Measurements from ENCODE around the gene SLC2A11. TPM values are rescaled to one million over a fixed set of nuclear protein-coding genes. Genes with fewer than 3 reads are reported as not detected.
"Not testable (repeated sequence)": the region's sequence is repeated elsewhere in the genome, so short reads cannot be mapped to it uniquely, and the experiment has no call there.

SLC2A11 gene
- total RNA-seq, 1 donor, result 7.9 TPM

DNA sequence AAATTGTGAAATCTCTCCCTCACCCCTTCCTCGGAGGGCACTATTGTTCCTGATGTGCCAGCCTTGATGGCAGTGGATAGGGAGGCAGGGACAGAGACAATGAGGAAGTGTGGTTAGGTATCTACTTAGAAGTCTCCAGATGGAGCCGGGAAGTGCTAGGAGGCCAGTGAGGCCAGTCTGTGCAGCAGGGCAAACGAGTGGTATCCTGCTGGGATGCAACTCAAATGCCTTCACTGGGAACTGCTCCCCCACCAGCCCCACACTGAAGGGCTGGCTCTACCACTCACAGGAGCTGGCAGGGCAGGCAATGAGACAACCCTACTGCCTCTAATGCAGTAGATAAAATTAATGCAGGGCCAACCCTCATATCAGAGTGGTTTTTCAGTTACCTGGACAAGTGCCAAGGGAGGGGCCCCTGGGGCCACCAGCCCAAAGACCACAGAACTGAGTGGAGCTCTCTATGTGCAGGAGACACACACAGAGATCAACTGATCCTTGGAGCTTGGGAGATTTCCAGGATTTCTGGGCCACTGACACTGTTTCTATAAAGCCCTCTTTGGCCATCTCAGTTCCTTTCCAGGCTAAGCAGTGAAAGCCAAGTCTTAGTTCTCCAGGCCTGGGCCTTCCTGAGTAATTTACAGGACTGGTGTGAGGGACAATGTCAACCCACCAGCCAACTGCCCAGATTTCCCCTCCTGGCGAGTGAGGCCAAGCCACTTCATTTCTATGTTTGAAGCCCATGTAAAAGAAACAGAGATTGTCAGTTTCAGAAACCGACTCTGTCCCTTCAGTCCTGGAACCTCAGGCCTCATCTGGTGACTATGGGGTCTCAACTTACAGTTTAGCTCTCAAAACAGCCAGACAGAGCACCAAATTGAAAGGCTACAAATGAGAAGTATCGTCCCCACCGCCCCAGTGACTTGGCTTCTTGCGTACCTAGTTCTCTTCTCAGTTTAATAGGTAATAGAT is 40.6 kb downstream of the SLC2A11 start:
- H3K4me1 ChIP-seq (ENCODE audit: insufficient read depth, low read length), result peaks cover 22% of the 10 kb centered on the region
- H3K4me3 ChIP-seq (ENCODE audit: low read length), result no peak overlapping the region
- no peaks in the 10 kb centered on the region for H3K9me3 ChIP-seq (ENCODE audit: low read depth, low read length)
- H3K27me3 ChIP-seq (ENCODE audit: insufficient read depth, low read length), result no peaks in the 10 kb centered on the region

- no peak overlapping the region for H3K4me3 ChIP-seq (ENCODE audit: low read length)
- peaks cover 16% of the 10 kb centered on the region for H3K4me1 ChIP-seq (ENCODE audit: insufficient read depth, low read length)
- no peaks in the 10 kb centered on the region for H3K27me3 ChIP-seq (ENCODE audit: insufficient read depth, low read length)
- no peaks in the 10 kb centered on the region for H3K9me3 ChIP-seq (ENCODE audit: low read depth, low read length)
Measured at GRCh38 chr22:23899042-23899745, 41.5 kb downstream of the SLC2A11 start.

DNA sequence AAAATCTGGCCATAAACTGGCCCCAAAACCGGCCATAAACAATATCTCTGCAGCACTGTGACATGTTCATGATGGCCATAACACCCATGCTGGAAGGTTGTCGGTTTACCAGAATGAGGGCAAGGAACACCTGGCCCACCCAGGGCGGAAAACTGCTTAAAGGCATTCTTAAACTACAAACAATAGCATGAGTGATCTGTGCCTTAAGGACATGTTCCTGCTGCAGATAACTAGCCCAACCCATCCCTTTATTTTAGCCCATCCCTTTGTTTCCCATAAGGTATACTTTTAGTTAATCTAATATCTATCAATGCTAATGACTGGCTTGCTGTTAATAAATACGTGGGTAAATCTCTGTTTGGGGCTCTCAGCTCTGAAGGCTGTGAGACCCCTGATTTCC is 42.6 kb downstream of the SLC2A11 start:
- H3K9me3 ChIP-seq (ENCODE audit: low read depth, low read length); H3K4me3 ChIP-seq (ENCODE audit: low read length); H3K4me1 ChIP-seq (ENCODE audit: insufficient read depth, low read length); H3K27me3 ChIP-seq (ENCODE audit: insufficient read depth, low read length): not testable (repeated sequence)

- Histone ChIP-seq H3K4me1 (ENCODE audit: insufficient read depth, low read length) (no peaks in the 10 kb centered on the region), H3K4me3 (ENCODE audit: low read length) (no peak overlapping the region), H3K27me3 (ENCODE audit: insufficient read depth, low read length) (no peaks in the 10 kb centered on the region), H3K9me3 (ENCODE audit: low read depth, low read length) (no peaks in the 10 kb centered on the region)
Measured at GRCh38 chr22:23901600-23901999, 43.9 kb downstream of the SLC2A11 start.

DNA sequence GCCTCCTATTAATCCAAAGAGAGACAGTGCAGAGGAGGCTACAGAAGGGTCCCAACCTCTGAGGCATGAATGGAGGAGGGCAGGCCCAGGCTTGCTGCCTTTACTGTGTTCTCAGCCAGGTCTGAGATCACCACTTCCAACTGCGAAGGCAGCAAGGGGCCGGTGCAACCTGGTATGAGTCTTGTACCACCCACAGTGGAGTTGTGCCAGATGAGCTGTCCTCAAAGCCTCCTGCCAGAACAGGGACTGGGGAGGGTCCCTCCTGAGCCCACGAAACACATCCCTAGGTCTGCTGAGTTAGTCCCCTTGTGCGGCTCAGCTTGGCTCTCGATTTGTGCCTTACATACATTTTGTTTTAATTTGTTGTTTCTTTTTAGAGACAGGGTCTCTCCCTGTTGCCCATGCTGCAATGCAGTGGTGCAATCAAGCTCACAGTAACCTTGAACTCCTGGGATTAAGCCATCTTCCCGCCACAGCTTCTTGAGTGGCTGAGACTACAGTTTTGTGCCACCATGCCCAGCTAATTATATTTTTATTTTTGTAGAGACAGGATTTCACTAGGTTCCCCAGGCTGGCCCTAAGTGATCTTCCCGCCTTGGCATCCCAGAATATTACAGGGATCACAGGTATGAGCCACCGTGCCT is 45.8 kb downstream of the SLC2A11 start:
- Histone ChIP-seq H3K4me1 (ENCODE audit: insufficient read depth, low read length) (no peaks in the 10 kb centered on the region), H3K9me3 (ENCODE audit: low read depth, low read length) (no peaks in the 10 kb centered on the region), H3K27me3 (ENCODE audit: insufficient read depth, low read length) (no peaks in the 10 kb centered on the region), H3K4me3 (ENCODE audit: low read length) (no peak overlapping the region)

DNA sequence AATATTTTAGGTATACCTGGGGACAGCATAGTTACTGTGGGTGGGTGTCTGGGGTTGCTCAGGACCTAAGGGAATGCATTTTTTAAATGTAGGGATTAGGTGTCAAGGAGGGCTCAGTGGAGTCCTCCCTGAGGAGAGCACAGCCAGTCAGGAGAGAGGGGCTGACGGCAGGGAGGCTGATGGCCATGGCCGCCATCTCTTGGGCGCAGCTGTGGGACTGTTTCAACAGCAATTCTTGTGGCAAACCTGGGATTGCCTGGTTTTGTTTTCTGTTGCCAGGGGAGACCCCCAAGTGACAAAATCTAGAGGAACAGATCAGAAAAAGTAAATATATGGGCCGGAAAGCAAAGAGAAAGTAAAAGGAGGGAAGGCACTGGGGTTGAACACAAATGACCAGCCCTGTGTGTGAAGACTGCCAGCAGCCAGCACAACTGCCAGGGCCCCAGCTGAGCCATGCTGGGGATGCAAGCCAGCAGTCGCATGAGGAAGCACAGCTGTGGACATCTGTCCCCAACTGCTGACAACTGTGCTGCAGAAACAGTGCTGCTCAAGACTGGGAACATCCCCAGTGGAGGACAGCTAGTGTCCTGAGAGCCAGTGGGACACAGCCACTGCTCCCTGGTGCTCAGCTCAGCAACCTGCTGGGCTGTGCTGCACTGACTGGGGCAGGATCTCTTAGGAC is 47.0 kb downstream of the SLC2A11 start:
- H3K4me3 ChIP-seq (ENCODE audit: low read length), result no peak overlapping the region
- no peaks in the 10 kb centered on the region for H3K4me1 ChIP-seq (ENCODE audit: insufficient read depth, low read length)
- H3K9me3 ChIP-seq (ENCODE audit: low read depth, low read length), result no peaks in the 10 kb centered on the region
- no peaks in the 10 kb centered on the region for H3K27me3 ChIP-seq (ENCODE audit: insufficient read depth, low read length)

DNA sequence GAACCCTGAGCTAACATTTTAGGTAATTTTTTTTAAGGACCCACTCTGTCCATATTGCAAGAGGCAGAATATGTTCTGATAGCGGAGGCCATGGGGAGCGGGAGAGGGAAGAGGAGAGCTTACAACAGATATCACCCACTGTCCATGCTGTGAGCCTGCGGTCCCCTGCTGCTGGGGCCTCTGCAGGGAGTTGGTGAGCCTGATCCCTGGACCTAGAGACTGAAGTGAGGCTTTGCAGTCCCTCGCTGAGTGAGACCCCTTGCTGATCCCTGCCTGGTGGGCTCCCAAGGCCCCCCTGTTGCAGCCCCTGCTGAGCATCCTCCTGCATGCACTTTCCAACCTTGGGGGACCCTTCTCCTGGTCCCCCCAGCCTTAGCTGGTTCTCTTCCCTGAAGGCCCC is 49.0 kb downstream of the SLC2A11 start:
- no peaks in the 10 kb centered on the region for H3K4me1 ChIP-seq (ENCODE audit: insufficient read depth, low read length)
- H3K9me3 ChIP-seq (ENCODE audit: low read depth, low read length), result no peaks in the 10 kb centered on the region
- no peaks in the 10 kb centered on the region for H3K27me3 ChIP-seq (ENCODE audit: insufficient read depth, low read length)
- H3K4me3 ChIP-seq (ENCODE audit: low read length), result no peak overlapping the region

GRCh38 chr22:23907423-23907822 is 49.7 kb downstream of the SLC2A11 start:
- H3K4me3 ChIP-seq (ENCODE audit: low read length), result not testable (repeated sequence)

GRCh38 chr22:23908587-23909205 is 51.0 kb downstream of the SLC2A11 start:
- no peak overlapping the region for H3K4me3 ChIP-seq (ENCODE audit: low read length)
- H3K4me1 ChIP-seq (ENCODE audit: insufficient read depth, low read length), result peaks cover 9% of the 10 kb centered on the region
- H3K9me3 ChIP-seq (ENCODE audit: low read depth, low read length), result no peaks in the 10 kb centered on the region
- H3K27me3 ChIP-seq (ENCODE audit: insufficient read depth, low read length), result no peaks in the 10 kb centered on the region

More at GRCh38 chr22:23907423-23907822, 49.7 kb downstream of the SLC2A11 start:
- H3K9me3 ChIP-seq (ENCODE audit: low read depth, low read length); H3K4me1 ChIP-seq (ENCODE audit: insufficient read depth, low read length); H3K27me3 ChIP-seq (ENCODE audit: insufficient read depth, low read length): not testable (repeated sequence)

DNA sequence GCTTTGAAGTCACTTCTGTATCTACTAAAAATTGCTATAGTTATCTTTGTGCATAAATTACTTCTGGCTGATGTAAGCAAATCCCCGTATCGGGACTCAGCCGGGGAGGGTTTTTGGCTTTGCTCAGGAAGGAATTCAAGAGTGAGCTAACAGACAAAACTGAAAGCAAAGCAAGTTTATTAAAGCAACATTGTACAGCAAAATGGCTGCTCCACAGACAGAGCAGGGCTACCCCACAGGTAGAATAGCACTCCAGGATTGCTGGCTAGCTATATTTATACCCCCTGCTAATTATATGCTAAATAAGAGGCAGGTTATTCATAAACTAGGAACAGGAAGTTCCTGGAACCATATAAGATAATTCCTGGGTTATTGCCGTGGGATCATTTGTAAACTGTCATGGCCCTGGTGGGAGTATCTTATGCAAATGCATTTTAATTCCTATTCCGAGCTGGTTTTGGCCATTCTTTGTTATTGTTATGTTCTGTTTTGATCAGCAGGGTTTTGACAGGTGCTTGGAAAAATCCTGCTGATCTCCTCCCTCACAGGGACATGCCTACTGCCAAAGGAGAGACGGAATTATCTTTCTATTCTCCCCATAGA is 51.7 kb downstream of the SLC2A11 start:
- no peaks in the 10 kb centered on the region for H3K27me3 ChIP-seq (ENCODE audit: insufficient read depth, low read length)
- no peaks in the 10 kb centered on the region for H3K9me3 ChIP-seq (ENCODE audit: low read depth, low read length)
- peaks cover 9% of the 10 kb centered on the region for H3K4me1 ChIP-seq (ENCODE audit: insufficient read depth, low read length)
- no peak overlapping the region for H3K4me3 ChIP-seq (ENCODE audit: low read length)

GRCh38 chr22:23910496-23911190 is 53.0 kb downstream of the SLC2A11 start:
- H3K4me3 ChIP-seq (ENCODE audit: low read length), result no peak overlapping the region
- no peaks in the 10 kb centered on the region for H3K27me3 ChIP-seq (ENCODE audit: insufficient read depth, low read length)
- H3K9me3 ChIP-seq (ENCODE audit: low read depth, low read length), result no peaks in the 10 kb centered on the region
- H3K4me1 ChIP-seq (ENCODE audit: insufficient read depth, low read length), result peaks cover 13% of the 10 kb centered on the region

- Histone ChIP-seq H3K4me1 (ENCODE audit: insufficient read depth, low read length) (peaks cover 13% of the 10 kb centered on the region), H3K4me3 (ENCODE audit: low read length) (no peak overlapping the region), H3K9me3 (ENCODE audit: low read depth, low read length) (no peaks in the 10 kb centered on the region), H3K27me3 (ENCODE audit: insufficient read depth, low read length) (no peaks in the 10 kb centered on the region)
Measured at GRCh38 chr22:23911318-23911980, 53.8 kb downstream of the SLC2A11 start.

DNA sequence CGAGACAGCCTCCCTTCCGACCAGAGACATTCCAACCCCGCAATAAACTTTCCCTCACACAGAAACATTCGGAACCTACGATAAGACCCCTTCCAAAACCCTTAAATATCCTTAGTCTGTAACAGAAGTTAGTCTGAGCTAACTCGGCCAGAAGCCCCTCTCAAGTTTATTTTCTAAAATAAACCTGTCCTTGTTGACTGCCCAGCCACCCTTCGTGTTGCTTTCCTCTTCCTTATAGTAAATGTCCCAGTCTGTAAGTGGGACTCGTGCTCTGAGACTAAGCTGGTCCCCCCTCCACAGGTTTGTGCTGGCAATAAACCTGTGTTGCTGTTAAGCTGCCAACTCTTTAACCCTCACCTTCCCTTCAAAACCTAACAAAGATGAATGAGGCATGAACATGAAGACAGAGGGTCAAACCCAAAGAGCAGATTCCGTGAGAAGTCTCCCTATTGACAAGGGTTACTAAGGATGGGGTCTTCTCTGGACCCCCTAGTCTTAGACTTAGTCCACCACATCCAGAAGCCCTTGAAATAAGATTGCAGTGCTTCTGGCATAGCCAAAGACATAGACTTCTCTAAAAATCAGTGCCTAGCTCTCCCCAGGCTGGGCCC is 54.7 kb downstream of the SLC2A11 start:
- peaks cover 13% of the 10 kb centered on the region for H3K4me1 ChIP-seq (ENCODE audit: insufficient read depth, low read length)
- H3K4me3 ChIP-seq (ENCODE audit: low read length), result no peak overlapping the region
- H3K9me3 ChIP-seq (ENCODE audit: low read depth, low read length), result no peaks in the 10 kb centered on the region
- H3K27me3 ChIP-seq (ENCODE audit: insufficient read depth, low read length), result no peaks in the 10 kb centered on the region
